ENCODE results near the gene SKIC8. TPM values are rescaled to one million over a fixed set of nuclear protein-coding genes. Genes with fewer than 3 reads are reported as not detected.

SKIC8 gene
- total RNA-seq, 1 experiment from 2014 or later, result 44.5 TPM

GRCh38 chr15:78311292-78311691 lies 11.9 kb upstream of the SKIC8 start:
- intact Hi-C loops (cut with micrococcal nuclease; ENCODE audit: unreplicated experiment), result loop anchor here (10.0 kb wide), 1 partner anchor 394 kb away; no protein-coding TSS in a partner anchor
- H3K9me3 ChIP-seq (ENCODE audit: insufficient read depth, low read depth), result no peaks in the 10 kb centered on the region
- H3K4me2 ChIP-seq, result no peak overlapping the region
- H3K36me3 ChIP-seq (ENCODE audit: low read depth), result no peaks in the 10 kb centered on the region
- H3K4me1 ChIP-seq (replicated peaks; ENCODE audit: insufficient read depth), result peaks cover 12% of the 10 kb centered on the region
- H4K20me1 ChIP-seq (ENCODE audit: insufficient read depth), result no peaks in the 10 kb centered on the region
- H3K79me2 ChIP-seq (ENCODE audit: low read depth), result no peaks in the 10 kb centered on the region
- TF ChIP-seq EZH2 (IDR thresholded peaks at IDR 0.05; ENCODE audit: low read depth) (no peak), CTCF (conservative IDR thresholded peaks at IDR 0.05) (no peak)
- no peak overlapping the region for H3K27ac ChIP-seq
- H3K27me3 ChIP-seq (ENCODE audit: insufficient read depth, low read depth), result no peaks in the 10 kb centered on the region
- H3K9me2 ChIP-seq (ENCODE audit: insufficient read depth), result no peaks in the 10 kb centered on the region
- POLR2A ChIA-PET (ENCODE audit: unreplicated experiment), result no interaction called here
- peaks cover 3% of the 10 kb centered on the region; the same call in 1 of the 2 replicates for H3F3A ChIP-seq (ENCODE audit: insufficient read depth, low read depth)
- no TSS peak for BruUV-seq (replicated peaks)
- H2AFZ ChIP-seq, result no peak overlapping the region
- CTCF ChIA-PET, result no interaction called here
- no peak overlapping the region for H3K4me3 ChIP-seq
- no peak for DNase-seq

- Histone ChIP-seq H3K4me2 (peak overlapping the region; percentile 4; the same call in 1 of the 2 replicates), H3K4me3 (no peak overlapping the region), H3K9me3 (ENCODE audit: insufficient read depth, low read depth) (no peaks in the 10 kb centered on the region), H3K79me2 (ENCODE audit: low read depth) (no peaks in the 10 kb centered on the region), H3K9me2 (ENCODE audit: insufficient read depth) (no peaks in the 10 kb centered on the region), H3K27me3 (ENCODE audit: insufficient read depth, low read depth) (no peaks in the 10 kb centered on the region), H2AFZ (peak overlapping the region; percentile 58; the same call in 1 of the 2 replicates), H4K20me1 (ENCODE audit: insufficient read depth) (no peaks in the 10 kb centered on the region), H3K27ac (no peak overlapping the region), H3K36me3 (ENCODE audit: low read depth) (no peaks in the 10 kb centered on the region), H3F3A (ENCODE audit: insufficient read depth, low read depth) (peaks cover 8% of the 10 kb centered on the region; the same call in 1 of the 2 replicates), H3K4me1 (replicated peaks; ENCODE audit: insufficient read depth) (peaks cover 26% of the 10 kb centered on the region)
- intact Hi-C loops (cut with micrococcal nuclease; ENCODE audit: unreplicated experiment), result loop anchor here (1.0 to 5.0 kb wide), 5 partner anchors 107 to 444 kb away; no protein-coding TSS in a partner anchor
- peak in 1 of 2 experiments; percentile 68 for DNase-seq
- no TSS peak for BruUV-seq (replicated peaks)
- ChIA-PET POLR2A (ENCODE audit: unreplicated experiment) (no interaction called here), CTCF (interaction anchor here (0.5 to 0.9 kb wide), 3 partner anchors 12 to 114 kb away, joined by 3 to 4 read pairs (median 3); no protein-coding TSS in a partner anchor)
- TF ChIP-seq EZH2 (IDR thresholded peaks at IDR 0.05; ENCODE audit: low read depth) (no peak), CTCF (conservative IDR thresholded peaks at IDR 0.05) (peak; percentile 86)
Measured at GRCh38 chr15:78308422-78309032, 9.1 kb upstream of the SKIC8 start.

DNA sequence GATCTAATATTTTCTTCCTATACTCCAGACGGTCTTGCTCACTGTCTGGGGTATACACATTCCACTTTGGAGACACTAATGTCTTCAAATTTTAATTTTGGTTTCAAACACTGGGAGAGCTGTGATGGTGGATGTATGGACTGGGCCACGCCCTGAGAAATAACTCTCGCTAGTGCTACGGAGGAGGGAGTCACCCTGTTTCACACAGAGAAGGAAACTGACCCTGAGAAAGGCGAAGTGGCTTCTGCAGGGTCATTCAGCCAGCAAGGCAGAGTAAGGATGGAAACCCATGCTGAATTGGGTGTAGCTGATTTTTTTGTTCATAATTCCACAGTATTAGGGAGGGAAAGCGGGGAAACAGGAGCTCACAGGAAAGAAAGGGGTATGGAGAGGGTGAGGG lies 8.6 kb upstream of the SKIC8 start:
- Histone ChIP-seq H3K4me2 (peak overlapping the region; percentile 4; the same call in 1 of the 2 replicates), H3K9me3 (ENCODE audit: insufficient read depth, low read depth) (no peaks in the 10 kb centered on the region), H3K27me3 (ENCODE audit: insufficient read depth, low read depth) (no peaks in the 10 kb centered on the region), H3K36me3 (ENCODE audit: low read depth) (no peaks in the 10 kb centered on the region), H3K27ac (no peak overlapping the region), H3K4me1 (replicated peaks; ENCODE audit: insufficient read depth) (peaks cover 31% of the 10 kb centered on the region), H2AFZ (no peak overlapping the region), H3K79me2 (ENCODE audit: low read depth) (no peaks in the 10 kb centered on the region), H3K4me3 (no peak overlapping the region), H3K9me2 (ENCODE audit: insufficient read depth) (no peaks in the 10 kb centered on the region), H3F3A (ENCODE audit: insufficient read depth, low read depth) (peaks cover 12% of the 10 kb centered on the region), H4K20me1 (ENCODE audit: insufficient read depth) (no peaks in the 10 kb centered on the region)
- BruUV-seq (replicated peaks), result no TSS peak
- ChIA-PET CTCF (interaction anchor here (0.5 kb wide), 1 partner anchor 33 kb away, joined by 4 read pairs; no protein-coding TSS in a partner anchor), POLR2A (ENCODE audit: unreplicated experiment) (no interaction called here)
- DNase-seq, result no peak
- TF ChIP-seq CTCF (conservative IDR thresholded peaks at IDR 0.05) (no peak), EZH2 (IDR thresholded peaks at IDR 0.05; ENCODE audit: low read depth) (no peak)
- intact Hi-C loops (cut with micrococcal nuclease; ENCODE audit: unreplicated experiment), result loop anchor here (1.0 to 5.0 kb wide), 5 partner anchors 107 to 444 kb away; no protein-coding TSS in a partner anchor
